ENCODE measurements around the gene EFNA2.

The EFNA2 gene

GRCh38 chr19:1249298-1249989, 36.2 kb upstream of the EFNA2 start:
- peak; percentile 83 for DNase-seq (ENCODE audit: low read depth)

- DNase-seq (ENCODE audit: low read depth): no peak
Observed at GRCh38 chr19:1249990-1250436, 35.7 kb upstream of the EFNA2 start.

GRCh38 chr19:1250437-1251260, 35.0 kb upstream of the EFNA2 start:
- no peak for DNase-seq (ENCODE audit: low read depth)

GRCh38 chr19:1251330-1252220, 34.1 kb upstream of the EFNA2 start:
- DNase-seq (ENCODE audit: low read depth): no peak

- no peak for DNase-seq (ENCODE audit: low read depth)
Observed at GRCh38 chr19:1252221-1252820, 33.4 kb upstream of the EFNA2 start.

- DNase-seq (ENCODE audit: low read depth): no peak
Observed at GRCh38 chr19:1252821-1253513, 32.7 kb upstream of the EFNA2 start.

GRCh38 chr19:1253514-1254080, 32.1 kb upstream of the EFNA2 start:
- DNase-seq (ENCODE audit: low read depth): no peak

GRCh38 chr19:1254081-1254527, 31.6 kb upstream of the EFNA2 start:
- no peak for DNase-seq (ENCODE audit: low read depth)

GRCh38 chr19:1254530-1255185, 31.0 kb upstream of the EFNA2 start:
- no peak for DNase-seq (ENCODE audit: low read depth)

- no peak for DNase-seq (ENCODE audit: low read depth)
Observed at GRCh38 chr19:1255186-1256161, 30.2 kb upstream of the EFNA2 start.

GRCh38 chr19:1256646-1257474, 28.8 kb upstream of the EFNA2 start:
- no peak for DNase-seq (ENCODE audit: low read depth)

GRCh38 chr19:1257475-1258162, 28.1 kb upstream of the EFNA2 start:
- DNase-seq (ENCODE audit: low read depth): no peak

GRCh38 chr19:1258163-1258492, 27.5 kb upstream of the EFNA2 start:
- DNase-seq (ENCODE audit: low read depth): no peak

- DNase-seq (ENCODE audit: low read depth): no peak
Observed at GRCh38 chr19:1258707-1259205, 26.9 kb upstream of the EFNA2 start.

- DNase-seq (ENCODE audit: low read depth): no peak
Observed at GRCh38 chr19:1259206-1259875, 26.3 kb upstream of the EFNA2 start.

- DNase-seq (ENCODE audit: low read depth): no peak
Observed at GRCh38 chr19:1259876-1260748, 25.6 kb upstream of the EFNA2 start.
